GM12801 (cell line): Measurements from ENCODE around the gene MBNL2.

Experiments
- TF ChIP-seq, protein P1 (sequence below): IDR thresholded peaks from one replicate; pipeline ENCODE4 v1.5.1; 2011; ENCODE audit warnings: control low read depth; ENCODE audit not compliant: insufficient read length; ENCODE audit errors: extremely low read depth

The MBNL2 gene

DNA sequence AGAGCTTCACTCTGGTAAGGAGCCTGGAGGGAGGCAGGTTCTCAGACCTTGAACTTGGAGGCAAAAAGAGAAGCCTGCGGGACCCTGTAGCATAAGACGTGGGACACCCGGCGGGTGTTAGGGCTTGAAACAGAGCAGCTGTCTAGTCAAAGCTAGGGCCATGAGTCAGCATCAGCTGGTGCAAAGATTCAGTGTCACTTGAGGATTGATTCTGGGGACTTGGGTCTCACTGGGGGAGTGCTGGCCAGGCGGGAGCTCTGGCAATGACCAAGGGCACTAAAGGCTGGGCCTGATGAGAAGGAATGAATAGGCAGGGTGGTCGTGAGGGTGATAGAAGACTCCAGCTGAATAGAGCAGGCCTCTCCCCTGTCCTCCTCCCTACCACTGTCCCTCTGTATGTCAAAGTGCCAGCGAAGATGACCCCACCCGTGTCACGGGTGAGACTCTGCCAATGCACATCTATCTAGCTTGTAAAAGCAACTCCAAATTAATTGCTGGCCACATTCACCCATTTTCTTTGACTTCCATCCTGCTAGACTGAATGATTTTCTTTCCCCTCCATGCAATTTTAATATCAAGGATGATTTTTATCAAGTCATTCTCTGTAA lies 97.1 kb downstream of the MBNL2 start:
- TF ChIP-seq, protein P1, sequence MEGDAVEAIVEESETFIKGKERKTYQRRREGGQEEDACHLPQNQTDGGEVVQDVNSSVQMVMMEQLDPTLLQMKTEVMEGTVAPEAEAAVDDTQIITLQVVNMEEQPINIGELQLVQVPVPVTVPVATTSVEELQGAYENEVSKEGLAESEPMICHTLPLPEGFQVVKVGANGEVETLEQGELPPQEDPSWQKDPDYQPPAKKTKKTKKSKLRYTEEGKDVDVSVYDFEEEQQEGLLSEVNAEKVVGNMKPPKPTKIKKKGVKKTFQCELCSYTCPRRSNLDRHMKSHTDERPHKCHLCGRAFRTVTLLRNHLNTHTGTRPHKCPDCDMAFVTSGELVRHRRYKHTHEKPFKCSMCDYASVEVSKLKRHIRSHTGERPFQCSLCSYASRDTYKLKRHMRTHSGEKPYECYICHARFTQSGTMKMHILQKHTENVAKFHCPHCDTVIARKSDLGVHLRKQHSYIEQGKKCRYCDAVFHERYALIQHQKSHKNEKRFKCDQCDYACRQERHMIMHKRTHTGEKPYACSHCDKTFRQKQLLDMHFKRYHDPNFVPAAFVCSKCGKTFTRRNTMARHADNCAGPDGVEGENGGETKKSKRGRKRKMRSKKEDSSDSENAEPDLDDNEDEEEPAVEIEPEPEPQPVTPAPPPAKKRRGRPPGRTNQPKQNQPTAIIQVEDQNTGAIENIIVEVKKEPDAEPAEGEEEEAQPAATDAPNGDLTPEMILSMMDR, result no peak

GRCh38 chr13:97321101-97321500 lies 99.0 kb downstream of the MBNL2 start:
- TF ChIP-seq, protein P1, result no peak

DNA sequence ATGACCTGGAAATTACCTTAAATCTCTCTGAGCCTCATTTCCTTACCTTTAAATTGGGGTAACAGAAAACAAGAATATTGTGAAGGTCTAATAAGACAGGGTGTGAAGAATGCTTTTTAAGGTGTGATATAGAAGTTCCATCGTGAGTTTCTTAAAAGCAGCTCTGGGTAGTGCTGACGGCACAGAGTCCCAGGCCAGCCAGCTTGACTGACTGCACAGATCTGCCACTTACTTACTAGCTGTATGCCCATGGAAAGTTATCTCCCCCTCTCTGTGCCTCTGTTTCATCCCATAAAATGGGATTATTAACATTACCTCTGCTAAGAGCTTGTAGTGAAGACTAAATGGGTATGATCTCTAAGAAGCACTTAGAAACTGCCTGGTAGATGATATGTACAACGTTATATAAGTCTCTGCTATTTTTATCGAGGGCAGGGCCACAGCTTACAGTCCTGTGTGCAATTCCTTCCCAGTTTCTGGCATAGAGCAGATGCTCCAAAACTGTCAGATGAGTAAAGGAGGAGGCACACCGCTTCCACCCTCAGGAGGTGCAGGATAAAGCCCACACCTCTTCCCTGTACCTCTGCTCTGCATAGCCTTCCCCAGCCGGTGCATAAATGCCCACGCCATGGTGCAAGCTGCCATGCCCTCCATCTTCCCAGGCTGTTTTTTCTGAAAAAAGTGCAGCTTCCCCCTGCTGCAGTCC lies 99.6 kb downstream of the MBNL2 start:
- TF ChIP-seq, protein P1, result no peak

DNA sequence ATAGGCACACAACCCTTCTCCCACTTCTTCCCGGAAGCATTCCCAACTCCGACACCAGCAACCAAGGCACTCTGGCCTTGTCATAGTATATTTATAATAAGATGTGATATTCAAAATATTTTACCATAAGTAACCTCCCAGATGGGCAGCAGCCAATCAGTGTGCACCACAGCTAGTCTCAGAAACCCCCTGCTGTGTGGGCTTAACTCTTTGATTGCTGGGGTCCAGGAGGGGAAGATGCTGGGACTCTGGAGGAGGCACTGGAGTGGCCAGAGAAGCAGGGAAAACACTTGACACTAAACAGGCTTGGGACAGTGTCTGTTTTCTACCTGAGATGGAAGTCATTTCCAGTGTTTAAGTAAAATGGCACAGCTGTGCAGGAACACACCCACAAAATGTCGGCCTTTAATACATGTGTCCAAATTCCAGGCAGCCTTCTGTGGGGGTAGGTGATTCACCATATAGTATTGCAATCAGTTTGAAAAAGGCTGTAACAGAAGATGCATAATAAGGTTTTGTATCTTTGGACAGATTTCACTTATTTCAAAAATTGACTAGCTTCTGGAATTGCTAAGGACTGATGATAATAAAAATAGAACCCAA lies 100.7 kb downstream of the MBNL2 start:
- TF ChIP-seq, protein P1, result no peak

DNA sequence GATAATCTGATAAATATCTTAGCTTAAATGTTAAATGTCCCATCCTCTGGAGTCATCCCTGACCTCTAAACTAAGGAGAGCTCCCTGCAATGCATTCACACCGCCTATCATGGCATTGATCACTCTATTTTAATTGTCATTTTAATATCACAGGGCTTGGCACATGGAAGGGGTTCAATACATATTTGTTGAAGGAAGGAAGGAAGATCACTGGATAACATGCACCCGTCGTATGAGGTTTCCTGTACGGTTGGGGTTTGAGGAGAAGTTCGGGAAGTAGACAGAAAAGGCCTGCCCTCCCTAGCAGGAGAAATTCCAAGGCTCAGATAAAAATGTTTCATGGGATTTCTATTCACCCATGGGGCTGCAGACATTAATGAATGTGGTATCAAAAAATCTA lies 102.0 kb downstream of the MBNL2 start:
- TF ChIP-seq, protein P1, result no peak

DNA sequence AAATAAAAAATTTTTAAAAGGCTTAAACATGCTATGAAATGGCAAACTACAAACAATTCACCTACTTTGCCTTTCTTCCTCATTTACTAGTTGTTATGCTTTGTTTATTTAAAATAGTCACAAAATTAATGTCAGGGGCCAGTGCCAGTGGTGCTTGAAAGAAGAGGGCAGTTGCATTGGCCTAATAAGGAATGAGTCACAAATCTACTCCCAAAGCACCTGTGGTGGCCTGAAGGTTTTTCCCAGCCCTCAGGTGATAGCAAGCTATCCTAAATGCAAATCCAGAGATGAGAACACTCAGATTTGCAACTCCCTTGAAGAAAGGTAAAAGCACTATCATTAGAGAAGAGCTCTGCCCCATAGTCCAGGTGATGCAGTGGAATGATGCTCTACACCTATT lies 103.6 kb downstream of the MBNL2 start:
- TF ChIP-seq, protein P1, result no peak

DNA sequence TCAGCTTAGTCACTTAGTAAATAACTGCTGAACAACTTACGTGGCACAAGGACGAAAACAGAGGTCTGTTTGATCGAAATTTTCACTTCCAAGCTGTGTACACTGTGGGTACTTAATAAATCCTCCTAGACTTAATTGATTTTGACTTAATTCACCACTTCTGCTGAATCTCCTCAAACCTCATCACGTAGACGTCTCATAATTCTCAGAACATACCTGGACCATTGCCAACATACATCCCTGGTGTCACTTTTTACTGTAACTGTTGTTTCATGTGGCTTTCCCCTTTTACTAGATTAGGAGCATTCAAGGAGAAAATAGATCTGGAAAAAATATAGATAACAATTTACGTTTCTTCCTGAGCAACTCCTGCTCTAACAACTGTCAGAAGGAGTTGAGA lies 105.0 kb downstream of the MBNL2 start:
- TF ChIP-seq, protein P1, result no peak
